HL-60/S4 treated with retinoic acid at 250 ng/mL for 4 days and 3 days (cell line): ENCODE data around the gene VSTM2L.

Experiments used
- in situ Hi-C: fragments of 300-500 bp; cut with MboI; formaldehyde crosslinking; loops from 2 replicates; pipeline ENCODE4 v1.7.0; 2022; ENCODE audit warnings: low sequenced_read_pairs

Gene VSTM2L

GRCh38 chr20:37986044-37986858, 83.3 kb downstream of the VSTM2L start:
- in situ Hi-C loops = no loop called here

- in situ Hi-C loops = no loop called here
Observed at GRCh38 chr20:37986873-37987601, 84.1 kb downstream of the VSTM2L start.

GRCh38 chr20:37987602-37988290, 84.8 kb downstream of the VSTM2L start:
- in situ Hi-C loops = no loop called here

- in situ Hi-C loops = no loop called here
Observed at GRCh38 chr20:37988306-37988954, 85.5 kb downstream of the VSTM2L start.

- in situ Hi-C loops = loop anchor here (10.0 kb wide), 1 partner anchor 425 kb away; no protein-coding TSS in a partner anchor
Observed at GRCh38 chr20:37989601-37990295, 86.8 kb downstream of the VSTM2L start.

GRCh38 chr20:37990571-37991151, 87.7 kb downstream of the VSTM2L start:
- in situ Hi-C loops = loop anchor here (10.0 kb wide), 1 partner anchor 426 kb away; no protein-coding TSS in a partner anchor

- in situ Hi-C loops = loop anchor here (10.0 kb wide), 1 partner anchor 427 kb away; no protein-coding TSS in a partner anchor
Observed at GRCh38 chr20:37991157-37991866, 88.4 kb downstream of the VSTM2L start.

GRCh38 chr20:37991908-37992307, 89.0 kb downstream of the VSTM2L start:
- in situ Hi-C loops = loop anchor here (10.0 kb wide), 1 partner anchor 427 kb away; no protein-coding TSS in a partner anchor

- in situ Hi-C loops = loop anchor here (10.0 kb wide), 1 partner anchor 428 kb away; no protein-coding TSS in a partner anchor
Observed at GRCh38 chr20:37992802-37993409, 90.0 kb downstream of the VSTM2L start.

GRCh38 chr20:37994512-37994911, 91.6 kb downstream of the VSTM2L start:
- in situ Hi-C loops = loop anchor here (10.0 kb wide), 1 partner anchor 430 kb away; no protein-coding TSS in a partner anchor
